IMR-90 (cell line): Measurements from ENCODE around the gene P2RX3. TPM values are rescaled to one million over a fixed set of nuclear protein-coding genes. Genes with fewer than 3 reads are reported as not detected.

Source experiments
- ATAC-seq: fragments of 200-7000 bp; cut with Tn5 transposase; 2 replicates; pipeline ENCODE4 v1.9.1; 2020; ENCODE audit warnings: low read depth, mild to moderate bottlenecking, moderate library complexity
- BruUV-seq: library from RNA; stranded (reverse); fragments of 400-500 nt; replicated peaks from 2 replicates; lab custom pipeline; 2021; lab: Mats Ljungman, UMichigan
- CTCF ChIA-PET: fragments of 300-600 bp; formaldehyde crosslinking; extraction: SDS; loops from one replicate; lab custom pipeline; 2021; ENCODE audit warnings: antibody characterized with exemption; lab: Yijun Ruan, JAX
- POLR2A ChIA-PET: fragments of 300-600 bp; sonication (Branson Sonifier 250); formaldehyde crosslinking; loops from one replicate; lab custom pipeline; 2022; ENCODE audit warnings: antibody characterized with exemption; ENCODE audit not compliant: unreplicated experiment; lab: Charles Lee
- DNase-seq: peaks from one replicate; pipeline ENCODE4 v3.0.0; 2013
- H2AFZ ChIP-seq: replicated peaks from 2 replicates; pipeline ENCODE3; 2013; ENCODE audit warnings: low read length, mild to moderate bottlenecking; ENCODE audit not compliant: poor library complexity
- H2AK5ac ChIP-seq: 2 replicates; pipeline ENCODE4 v1.6.1; 2013; ENCODE audit warnings: low read depth, low read length, inconsistent platforms
- H2AK9ac ChIP-seq: replicated peaks from 2 replicates; pipeline ENCODE3; 2013; ENCODE audit warnings: mild to moderate bottlenecking, low read depth, low read length, moderate library complexity; ENCODE audit not compliant: poor library complexity
- H2BK120ac ChIP-seq: 2 replicates; pipeline ENCODE4 v1.6.1; 2013; ENCODE audit warnings: low read depth, low read length, inconsistent platforms
- H2BK15ac ChIP-seq: 3 replicates; pipeline ENCODE4 v1.6.1; 2013; ENCODE audit warnings: low read depth, low read length, inconsistent platforms
- H2BK20ac ChIP-seq: 2 replicates; pipeline ENCODE4 v1.6.1; 2013; ENCODE audit warnings: low read depth, mild to moderate bottlenecking, inconsistent platforms, low read length, moderate library complexity
- H2BK5ac ChIP-seq: 2 replicates; pipeline ENCODE4 v1.6.1; 2013; ENCODE audit warnings: mild to moderate bottlenecking, low read depth, low read length, inconsistent platforms; ENCODE audit not compliant: poor library complexity, severe bottlenecking
- H3K14ac ChIP-seq: replicated peaks from 2 replicates; pipeline ENCODE4 v1.6.1; 2013; ENCODE audit warnings: low read depth, low read length, inconsistent platforms
- H3K18ac ChIP-seq: 2 replicates; pipeline ENCODE4 v1.6.1; 2013; ENCODE audit warnings: low read depth, low read length, control low read depth
- H3K23ac ChIP-seq: 2 replicates; pipeline ENCODE4 v1.6.1; 2013; ENCODE audit warnings: low read depth, low read length, inconsistent platforms
- H3K27ac ChIP-seq: 2 replicates; pipeline ENCODE4 v1.5.1; 2013; ENCODE audit warnings: mild to moderate bottlenecking, control low read depth, low read length; ENCODE audit not compliant: insufficient read depth
- H3K27me3 ChIP-seq: 2 replicates; pipeline ENCODE4 v1.6.1; 2013; ENCODE audit warnings: low read length; ENCODE audit not compliant: control insufficient read depth, insufficient read depth
- H3K36me3 ChIP-seq: 2 replicates; pipeline ENCODE4 v1.6.1; 2013; ENCODE audit warnings: low read length, mixed read lengths; ENCODE audit not compliant: control insufficient read depth, insufficient read depth
- H3K4ac ChIP-seq: 2 replicates; pipeline ENCODE4 v1.6.1; 2013; ENCODE audit warnings: low read depth, low read length, inconsistent platforms
- H3K4me1 ChIP-seq: 2 replicates; pipeline ENCODE4 v1.6.1; 2013; ENCODE audit warnings: low read length, mixed read lengths; ENCODE audit not compliant: control insufficient read depth, insufficient read depth
- H3K4me2 ChIP-seq: 2 replicates; pipeline ENCODE4 v1.6.1; 2013; ENCODE audit warnings: low read depth, mild to moderate bottlenecking, control low read depth, low read length, moderate library complexity
- H3K4me3 ChIP-seq: 2 replicates; pipeline ENCODE4 v1.5.1; 2013; ENCODE audit warnings: low read depth, mild to moderate bottlenecking, control low read depth, low read length, moderate library complexity; ENCODE audit not compliant: insufficient read depth
- H3K56ac ChIP-seq: 2 replicates; pipeline ENCODE4 v1.6.1; 2013; ENCODE audit warnings: low read length, inconsistent platforms; ENCODE audit not compliant: insufficient read depth; ENCODE audit errors: extremely low read depth
- H3K79me1 ChIP-seq, 2 experiments: 2 replicates each; pipeline ENCODE4 v1.6.1; 2013; ENCODE audit warnings: low read length in 2 of 2, inconsistent platforms in 1 of 2, low read depth in 1 of 2
- H3K9ac ChIP-seq: 2 replicates; pipeline ENCODE4 v1.6.1; 2013; ENCODE audit warnings: low read depth, low read length, control low read depth
- H3K9me1 ChIP-seq: 2 replicates; pipeline ENCODE4 v1.6.1; 2013; ENCODE audit warnings: low read length, inconsistent platforms; ENCODE audit not compliant: insufficient read depth
- H3K9me3 ChIP-seq: 2 replicates; pipeline ENCODE4 v1.6.1; 2013; ENCODE audit warnings: low read length; ENCODE audit not compliant: control insufficient read depth, insufficient read depth
- H4K20me1 ChIP-seq: 2 replicates; pipeline ENCODE4 v1.6.1; 2013; ENCODE audit warnings: low read length, inconsistent platforms; ENCODE audit not compliant: insufficient read depth
- H4K5ac ChIP-seq: 2 replicates; pipeline ENCODE4 v1.6.1; 2013; ENCODE audit warnings: mild to moderate bottlenecking, low read depth, low read length, control low read depth
- H4K8ac ChIP-seq, 2 experiments: 2 replicates each; pipeline ENCODE4 v1.6.1; 2013; ENCODE audit warnings: low read depth in 2 of 2, low read length in 2 of 2, control low read depth in 1 of 2, inconsistent platforms in 1 of 2
- H4K91ac ChIP-seq: 2 replicates; pipeline ENCODE4 v1.6.1; 2013; ENCODE audit warnings: low read depth, low read length, inconsistent platforms; ENCODE audit not compliant: insufficient read depth
- BHLHE40 ChIP-seq: fragments of 150-350 bp; IDR thresholded peaks from 2 replicates; pipeline ENCODE4 v1.6.1; 2016; ENCODE audit warnings: mild to moderate bottlenecking, low read depth, low read length
- CHD1 ChIP-seq: IDR thresholded peaks from 2 replicates; pipeline ENCODE4 v1.6.1; 2012; ENCODE audit warnings: low read depth, low read length, improper control_type of control experiment
- CTCF ChIP-seq: conservative IDR thresholded peaks from 2 replicates; pipeline ENCODE4 v1.5.1; 2012; ENCODE audit warnings: mild to moderate bottlenecking, low read depth, low read length, improper control_type of control experiment
- FOS ChIP-seq: fragments of 150-350 bp; IDR thresholded peaks from 2 replicates; pipeline ENCODE4 v1.6.1; 2016; ENCODE audit warnings: low read depth, low read length
- MAFK ChIP-seq: IDR thresholded peaks from 2 replicates; pipeline ENCODE4 v1.6.1; 2012; ENCODE audit warnings: low read depth, low read length, improper control_type of control experiment
- MXI1 ChIP-seq: IDR thresholded peaks from 2 replicates; pipeline ENCODE4 v1.6.1; 2012; ENCODE audit warnings: low read depth, mild to moderate bottlenecking, low read length, moderate library complexity, borderline replicate concordance
- NFE2L2 ChIP-seq: fragments of 150-350 bp; IDR thresholded peaks from 2 replicates; pipeline ENCODE4 v1.6.1; 2016; ENCODE audit warnings: low read depth, mild to moderate bottlenecking, low read length
- RAD21 ChIP-seq: IDR thresholded peaks from 2 replicates; pipeline ENCODE4 v1.6.1; 2012; ENCODE audit warnings: low read length, improper control_type of control experiment
- RCOR1 ChIP-seq: IDR thresholded peaks from 2 replicates; pipeline ENCODE4 v1.6.1; 2012; ENCODE audit warnings: mild to moderate bottlenecking, low read length, improper control_type of control experiment; ENCODE audit not compliant: insufficient replicate concordance
- RFX5 ChIP-seq: IDR thresholded peaks from 2 replicates; pipeline ENCODE4 v1.8.0; 2012; ENCODE audit warnings: low read depth, mild to moderate bottlenecking, low read length, moderate library complexity
- SMC3 ChIP-seq: fragments of 150-350 bp; IDR thresholded peaks from 2 replicates; pipeline ENCODE4 v1.6.1; 2016; ENCODE audit warnings: low read depth, mild to moderate bottlenecking, antibody characterized with exemption, low read length, moderate library complexity
- WGBS, 2 experiments: methylation state at CpG; one replicate each; pipeline versions ENCODE4 v1.1.5 to v1.1.7; 2013; ENCODE audit warnings: missing lambda C conversion rate in 2 of 2; ENCODE audit not compliant: insufficient read length in 1 of 2; ENCODE audit errors: extremely low coverage in 2 of 2; 5-methylcytosine and 5-hydroxymethylcytosine counted together
- dilution Hi-C: fragments of 300-500 bp; cut with HindIII; formaldehyde crosslinking; loops from one replicate; pipeline ENCODE4 v1.14.3; 2018; ENCODE audit warnings: low sequenced_read_pairs; ENCODE audit not compliant: unreplicated experiment
- in situ Hi-C: fragments of 300-500 bp; cut with MboI; formaldehyde crosslinking; loops from 3 replicates; pipeline ENCODE4 v1.14.3; 2019; ENCODE audit warnings: low sequenced_read_pairs, inconsistent platforms, mixed read lengths
- intact Hi-C: fragments of 100-400 bp; cut with micrococcal nuclease; formaldehyde crosslinking; loops from 2 replicates; pipeline ENCODE4 v1.10.0; 2022
- polyA plus RNA-seq, 3 experiments: library from polyadenylated mRNA; depleted of rRNA; stranded (reverse); fragments of >200 nt; gene quantifications; 2 replicates each; pipeline ENCODE4 v1.2.3, GENCODE V29; 2012; ENCODE audit warnings: low replicate concordance in 1 of 3
- total RNA-seq: library from RNA; depleted of rRNA; stranded (reverse); fragments of >200 nt; gene quantifications from 2 replicates; pipeline ENCODE4 v1.2.3, GENCODE V29; 2012
- TF ChIP-seq, protein P1 (sequence below): fragments of 150-350 bp; IDR thresholded peaks from 2 replicates; pipeline ENCODE4 v1.6.1; 2017; ENCODE audit warnings: mild to moderate bottlenecking, antibody characterized with exemption, low read length, low read depth
- TF ChIP-seq, protein P2 (sequence below): fragments of 150-350 bp; IDR thresholded peaks from 2 replicates; pipeline ENCODE4 v1.6.1; 2016; ENCODE audit warnings: low read depth, mild to moderate bottlenecking, low read length, moderate library complexity, borderline replicate concordance

Gene P2RX3
- total and polyA plus RNA-seq, 2 of the 4 experiments (the other 2 are of a cell fraction) = not detected

GRCh38 chr11:57311109-57311936, 26.8 kb upstream of the P2RX3 start:
- H3K9me3 ChIP-seq = no peaks in the 10 kb centered on the region
- peak overlapping the region; percentile 79 for H3K56ac ChIP-seq
- ATAC-seq (peak; percentile 94), DNase-seq (peak; percentile 97)
- CTCF ChIA-PET = no interaction called here
- dilution Hi-C loops (no loop called here), in situ Hi-C loops (no loop called here), intact Hi-C loops (loop anchor here (1.0 kb wide), 2 partner anchors 11 to 33 kb away; no protein-coding TSS in a partner anchor)
- peak overlapping the region; percentile 79 for H2BK120ac ChIP-seq
- WGBS, 2 experiments = 0% methylated on average over 2 of the region's 31 CpGs; no CpG with 5 or more reads in 1 of the 2 experiments
- H3K4me2 ChIP-seq = peak overlapping the region; percentile 88
- H2BK15ac ChIP-seq = peak overlapping the region; percentile 76; the same call in 2 of the 3 replicates
- H3K27ac ChIP-seq = peak overlapping the region; percentile 97
- peak overlapping the region; percentile 82 for H4K91ac ChIP-seq
- no peaks in the 10 kb centered on the region for H3K27me3 ChIP-seq
- peaks cover 61% of the 10 kb centered on the region for H4K20me1 ChIP-seq
- H2AFZ ChIP-seq = peak overlapping the region; percentile 90
- peak overlapping the region; percentile 81 for H2AK5ac ChIP-seq
- no peak overlapping the region; the same call in 1 of the 2 replicates for H4K5ac ChIP-seq
- POLR2A ChIA-PET = interaction anchor here (0.5 to 2.5 kb wide), 3 partner anchors 11 to 99 kb away, joined by 7 to 16 read pairs (median 7); no protein-coding TSS in a partner anchor
- H3K9ac ChIP-seq = peak overlapping the region; percentile 73
- H3K14ac ChIP-seq = peak overlapping the region; percentile 83
- H3K4me1 ChIP-seq = peaks cover 50% of the 10 kb centered on the region
- H3K4me3 ChIP-seq = peak overlapping the region; percentile 43
- BruUV-seq = no TSS peak
- peak overlapping the region; percentile 98 for H3K23ac ChIP-seq
- peaks cover 58% of the 10 kb centered on the region for H3K9me1 ChIP-seq
- H4K8ac ChIP-seq = peak overlapping the region; percentile 26 to 86; a peak in 3 of 4 replicates
- peaks cover 27 to 81% of the 10 kb centered on the region in 2 experiments for H3K79me1 ChIP-seq
- H2BK5ac ChIP-seq = peak overlapping the region; percentile 87
- peak overlapping the region; percentile 99 for H2AK9ac ChIP-seq
- peak overlapping the region; percentile 93 for H3K4ac ChIP-seq
- peak overlapping the region; percentile 88 for H2BK20ac ChIP-seq
- peak overlapping the region; percentile 52 for H3K18ac ChIP-seq
- H3K36me3 ChIP-seq = peaks cover 71% of the 10 kb centered on the region
- no peak for TF ChIP-seq RAD21
- TF ChIP-seq FOS = peak; percentile 78
- TF ChIP-seq, protein P1, sequence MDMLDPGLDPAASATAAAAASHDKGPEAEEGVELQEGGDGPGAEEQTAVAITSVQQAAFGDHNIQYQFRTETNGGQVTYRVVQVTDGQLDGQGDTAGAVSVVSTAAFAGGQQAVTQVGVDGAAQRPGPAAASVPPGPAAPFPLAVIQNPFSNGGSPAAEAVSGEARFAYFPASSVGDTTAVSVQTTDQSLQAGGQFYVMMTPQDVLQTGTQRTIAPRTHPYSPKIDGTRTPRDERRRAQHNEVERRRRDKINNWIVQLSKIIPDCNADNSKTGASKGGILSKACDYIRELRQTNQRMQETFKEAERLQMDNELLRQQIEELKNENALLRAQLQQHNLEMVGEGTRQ = no peak
- 0 out of 2 replicates have a peak, but pooled peaks have one; percentile 33 for TF ChIP-seq CHD1
- no peak for TF ChIP-seq CTCF
- TF ChIP-seq NFE2L2 = no peak
- TF ChIP-seq BHLHE40 = peak; percentile 56; the same call in 1 of the 2 replicates
- TF ChIP-seq RFX5 = no peak
- no peak for TF ChIP-seq MAFK
- TF ChIP-seq SMC3 = no peak
- TF ChIP-seq, protein P2, sequence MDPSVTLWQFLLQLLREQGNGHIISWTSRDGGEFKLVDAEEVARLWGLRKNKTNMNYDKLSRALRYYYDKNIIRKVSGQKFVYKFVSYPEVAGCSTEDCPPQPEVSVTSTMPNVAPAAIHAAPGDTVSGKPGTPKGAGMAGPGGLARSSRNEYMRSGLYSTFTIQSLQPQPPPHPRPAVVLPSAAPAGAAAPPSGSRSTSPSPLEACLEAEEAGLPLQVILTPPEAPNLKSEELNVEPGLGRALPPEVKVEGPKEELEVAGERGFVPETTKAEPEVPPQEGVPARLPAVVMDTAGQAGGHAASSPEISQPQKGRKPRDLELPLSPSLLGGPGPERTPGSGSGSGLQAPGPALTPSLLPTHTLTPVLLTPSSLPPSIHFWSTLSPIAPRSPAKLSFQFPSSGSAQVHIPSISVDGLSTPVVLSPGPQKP = no peak
- peak; percentile 5 for TF ChIP-seq RCOR1
- TF ChIP-seq MXI1 = no peak
